ENCODE data around the gene SCP2.

Gene SCP2

GRCh38 chr1:53075206-53075605 is 148.1 kb downstream of the SCP2 start:
- H3K27me3 ChIP-seq (replicated peaks; ENCODE audit: control insufficient read depth, insufficient read depth, low read length) = no peaks in the 10 kb centered on the region
- no peak for TF ChIP-seq CTCF (IDR thresholded peaks at IDR 0.05; ENCODE audit: insufficient read depth, low read length, poor library complexity, severe bottlenecking)
- H3K36me3 ChIP-seq (ENCODE audit: control insufficient read depth, insufficient read depth, low read length) = no peaks in the 10 kb centered on the region
- DNase-seq (ENCODE audit: extremely low read depth, insufficient read length) = no peak
- H3K4me3 ChIP-seq (replicated peaks; ENCODE audit: low read depth, low read length) = no peak overlapping the region

- no peak for TF ChIP-seq CTCF (IDR thresholded peaks at IDR 0.05; ENCODE audit: insufficient read depth, low read length, poor library complexity, severe bottlenecking)
- no peak for DNase-seq (ENCODE audit: extremely low read depth, insufficient read length)
- H3K4me3 ChIP-seq (replicated peaks; ENCODE audit: low read depth, low read length) = no peak overlapping the region
- H3K27me3 ChIP-seq (replicated peaks; ENCODE audit: control insufficient read depth, insufficient read depth, low read length) = no peaks in the 10 kb centered on the region
- H3K36me3 ChIP-seq (ENCODE audit: control insufficient read depth, insufficient read depth, low read length) = no peaks in the 10 kb centered on the region
Observed at GRCh38 chr1:53075761-53076163, 148.7 kb downstream of the SCP2 start.

- no peak for TF ChIP-seq CTCF (IDR thresholded peaks at IDR 0.05; ENCODE audit: insufficient read depth, low read length, poor library complexity, severe bottlenecking)
- no peak overlapping the region for H3K4me3 ChIP-seq (replicated peaks; ENCODE audit: low read depth, low read length)
- DNase-seq (ENCODE audit: extremely low read depth, insufficient read length) = no peak
Observed at GRCh38 chr1:53076165-53076564, 149.1 kb downstream of the SCP2 start.

GRCh38 chr1:53076721-53077598 is 149.9 kb downstream of the SCP2 start:
- Histone ChIP-seq H3K36me3 (ENCODE audit: control insufficient read depth, insufficient read depth, low read length) (no peaks in the 10 kb centered on the region), H3K4me3 (replicated peaks; ENCODE audit: low read depth, low read length) (no peak overlapping the region), H3K27me3 (replicated peaks; ENCODE audit: control insufficient read depth, insufficient read depth, low read length) (no peaks in the 10 kb centered on the region)
- no peak for TF ChIP-seq CTCF (IDR thresholded peaks at IDR 0.05; ENCODE audit: insufficient read depth, low read length, poor library complexity, severe bottlenecking)
- no peak for DNase-seq (ENCODE audit: extremely low read depth, insufficient read length)

More at GRCh38 chr1:53076165-53076564, 149.1 kb downstream of the SCP2 start:
- H3K36me3 ChIP-seq (ENCODE audit: control insufficient read depth, insufficient read depth, low read length) = no peaks in the 10 kb centered on the region
- no peaks in the 10 kb centered on the region for H3K27me3 ChIP-seq (replicated peaks; ENCODE audit: control insufficient read depth, insufficient read depth, low read length)

GRCh38 chr1:53077599-53077965 is 150.5 kb downstream of the SCP2 start:
- no peak for TF ChIP-seq CTCF (IDR thresholded peaks at IDR 0.05; ENCODE audit: insufficient read depth, low read length, poor library complexity, severe bottlenecking)
- H3K4me3 ChIP-seq (replicated peaks; ENCODE audit: low read depth, low read length) = no peak overlapping the region
- DNase-seq (ENCODE audit: extremely low read depth, insufficient read length) = no peak
- H3K36me3 ChIP-seq (ENCODE audit: control insufficient read depth, insufficient read depth, low read length) = no peaks in the 10 kb centered on the region
- H3K27me3 ChIP-seq (replicated peaks; ENCODE audit: control insufficient read depth, insufficient read depth, low read length) = no peaks in the 10 kb centered on the region
